ENCODE data around the gene TTLL11. TPM values are rescaled to one million over a fixed set of nuclear protein-coding genes. Genes with fewer than 3 reads are reported as not detected.

TTLL11 gene
- total and polyA plus RNA-seq, 2 of the 8 experiments (the other 6 are each of a cell fraction or from before 2014, with no cell fraction given), result 0.56 to 0.80 TPM

DNA sequence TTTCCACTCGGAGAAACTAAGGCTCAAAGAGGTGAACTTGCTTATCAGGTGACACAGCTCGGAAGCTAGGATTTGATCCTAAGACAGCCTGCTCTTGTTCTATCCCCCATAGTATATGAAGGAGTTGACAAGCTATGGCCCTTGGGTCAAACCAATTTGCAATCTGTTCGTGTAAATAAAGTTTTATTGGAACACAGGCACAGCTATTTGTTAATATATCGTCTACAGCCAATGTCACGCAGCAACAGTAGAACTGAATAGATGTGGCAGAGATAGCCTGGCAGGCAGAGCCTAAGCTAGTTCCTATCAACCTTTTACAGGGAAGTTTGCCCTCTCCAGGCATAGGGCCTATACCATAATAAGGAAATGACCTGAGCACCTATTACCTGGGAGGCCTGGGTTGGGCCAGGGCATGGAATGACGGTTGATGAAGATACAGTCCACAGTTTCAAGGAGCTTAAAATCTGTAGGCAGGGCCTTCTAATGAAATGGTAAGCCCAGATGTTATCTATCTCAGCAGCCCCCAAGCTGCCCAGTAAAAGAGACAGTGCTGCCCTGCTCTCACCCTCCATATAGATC, 179.0 kb downstream of the TTLL11 start:
- no peak overlapping the region for H4K8ac ChIP-seq (ENCODE audit: extremely low read depth, insufficient read depth, low read length)
- H3K79me2 ChIP-seq (ENCODE audit: control insufficient read depth in 1 of 2, insufficient read depth in 2 of 2, low read length in 2 of 2), result no peaks in the 10 kb centered on the region
- H3K23ac ChIP-seq (ENCODE audit: insufficient read length), result no peak overlapping the region
- DNase-seq (ENCODE audit: low read depth in 1 of 2, low spot score in 2 of 2) (no peak), FAIRE-seq (no peak)
- no peak overlapping the region for H3K18ac ChIP-seq (ENCODE audit: extremely low read depth, low read length)
- H2BK20ac ChIP-seq (ENCODE audit: low read length), result no peak overlapping the region
- no peak overlapping the region for H4K91ac ChIP-seq (replicated peaks; ENCODE audit: insufficient read length, low read length)
- no peaks in the 10 kb centered on the region for H3K23me2 ChIP-seq (ENCODE audit: low read depth, low read length)
- no peak overlapping the region for H3K4me3 ChIP-seq (ENCODE audit: extremely low read depth in 1 of 4, insufficient read depth in 2 of 4, low read depth in 3 of 4, low read length in 4 of 4)
- H4K5ac ChIP-seq (ENCODE audit: insufficient read length, low read depth, low read length), result no peak overlapping the region
- POLR2A ChIA-PET (ENCODE audit: partially characterized antibody), result no interaction called here
- H2AK5ac ChIP-seq (ENCODE audit: low read depth, low read length), result no peak overlapping the region
- no peak overlapping the region for H2BK15ac ChIP-seq (ENCODE audit: low read length)
- H2BK120ac ChIP-seq (replicated peaks; ENCODE audit: low read depth, low read length), result no peak overlapping the region
- no peaks in the 10 kb centered on the region for H3K36me3 ChIP-seq (ENCODE audit: control insufficient read depth in 2 of 4, insufficient read depth in 4 of 4, low read length in 3 of 4)
- no peak overlapping the region for H3K4me2 ChIP-seq (ENCODE audit: insufficient read depth in 1 of 2, low read depth in 2 of 2, low read length in 2 of 2)
- no peak overlapping the region for H3K9ac ChIP-seq (replicated peaks in 1 of 4; ENCODE audit: extremely low read depth in 1 of 4, low read depth in 3 of 4, low read length in 3 of 4)
- H3K27me3 ChIP-seq (replicated peaks in 1 of 4; ENCODE audit: control insufficient read depth in 3 of 4, extremely low read depth in 1 of 4, insufficient read depth in 3 of 4, low read length in 3 of 4), result no peaks in the 10 kb centered on the region
- 85% methylated on average over 6 of the region's 6 CpGs; no CpG with 5 or more reads in 1 of the 2 experiments for WGBS, 2 experiments (ENCODE audit: extremely low coverage in 1 of 2, insufficient coverage in 1 of 2, insufficient read length in 1 of 2, insufficient replicate concordance in 2 of 2, low coverage in 1 of 2, low lambda C conversion rate in 2 of 2, missing lambda C conversion rate in 1 of 2)
- no peak overlapping the region for H3K27ac ChIP-seq (ENCODE audit: low read depth, low read length)
- H2BK12ac ChIP-seq (ENCODE audit: low read depth, low read length), result no peak overlapping the region
- H2BK5ac ChIP-seq (ENCODE audit: low read depth, low read length), result no peak overlapping the region
- H2AFZ ChIP-seq (ENCODE audit: low read length), result no peak overlapping the region; the same call in 1 of the 2 replicates
- no peak overlapping the region for H3K14ac ChIP-seq (ENCODE audit: insufficient read length)
- H3K4ac ChIP-seq (replicated peaks; ENCODE audit: insufficient read length, low read depth, low read length), result no peak overlapping the region
- CTCF ChIA-PET (ENCODE audit: partially characterized antibody), result interaction anchor here (0.5 to 0.7 kb wide), 2 partner anchors 15 to 81 kb away, joined by 3 read pairs; no protein-coding TSS in a partner anchor
- H3K4me1 ChIP-seq (replicated peaks in 1 of 4; ENCODE audit: control insufficient read depth in 3 of 4, insufficient read depth in 4 of 4, low read length in 3 of 4), result no peaks in the 10 kb centered on the region; a peak in 1 of 7 replicates
- H3K56ac ChIP-seq (replicated peaks; ENCODE audit: insufficient read length, low read depth, low read length), result no peak overlapping the region
- H4K20me1 ChIP-seq (replicated peaks in 1 of 2; ENCODE audit: control insufficient read depth in 1 of 2, insufficient read depth in 2 of 2, low read length in 2 of 2), result no peaks in the 10 kb centered on the region
- H3K79me1 ChIP-seq (ENCODE audit: low read depth, low read length), result no peaks in the 10 kb centered on the region
- H3K9me3 ChIP-seq (ENCODE audit: insufficient read depth in 2 of 2, low read depth in 1 of 2, low read length in 1 of 2), result no peaks in the 10 kb centered on the region
- TF ChIP-seq POLR2A (IDR thresholded peaks at IDR 0.05; ENCODE audit: control extremely low read depth in 1 of 2, low read depth in 2 of 2, low read length in 2 of 2) (no peak), GTF2F1 (IDR thresholded peaks at IDR 0.05; ENCODE audit: borderline replicate concordance, low read depth, low read length) (no peak), BCL11A (IDR thresholded peaks at IDR 0.05; ENCODE audit: low read depth in 2 of 2, low read length in 2 of 2) (no peak), TAF1 (IDR thresholded peaks at IDR 0.05; ENCODE audit: low read depth, low read length) (no peak), HDAC6 (IDR thresholded peaks at IDR 0.05; ENCODE audit: low read depth, low read length) (no peak), CEBPB (IDR thresholded peaks at IDR 0.05; ENCODE audit: low read depth, low read length) (no peak), CBX5 (IDR thresholded peaks at IDR 0.05; ENCODE audit: low read depth, low read length) (no peak), TBP (IDR thresholded peaks at IDR 0.05; ENCODE audit: low read depth, low read length) (no peak), CREB1 (IDR thresholded peaks at IDR 0.05) (no peak), SIN3A (conservative IDR thresholded peaks at IDR 0.05 in 1 of 2, IDR thresholded peaks at IDR 0.05 in 1 of 2; ENCODE audit: low read depth in 1 of 2, low read length in 2 of 2) (no peak), ASH2L (IDR thresholded peaks at IDR 0.05; ENCODE audit: low read length) (no peak), CHD2 (IDR thresholded peaks at IDR 0.05; ENCODE audit: low read length) (no peak), KDM5A (IDR thresholded peaks at IDR 0.05; ENCODE audit: low read length) (no peak)
- TF ChIP-seq, protein P1, sequence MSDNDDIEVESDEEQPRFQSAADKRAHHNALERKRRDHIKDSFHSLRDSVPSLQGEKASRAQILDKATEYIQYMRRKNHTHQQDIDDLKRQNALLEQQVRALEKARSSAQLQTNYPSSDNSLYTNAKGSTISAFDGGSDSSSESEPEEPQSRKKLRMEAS (IDR thresholded peaks at IDR 0.05), result no peak
- TF ChIP-seq, protein P2, sequence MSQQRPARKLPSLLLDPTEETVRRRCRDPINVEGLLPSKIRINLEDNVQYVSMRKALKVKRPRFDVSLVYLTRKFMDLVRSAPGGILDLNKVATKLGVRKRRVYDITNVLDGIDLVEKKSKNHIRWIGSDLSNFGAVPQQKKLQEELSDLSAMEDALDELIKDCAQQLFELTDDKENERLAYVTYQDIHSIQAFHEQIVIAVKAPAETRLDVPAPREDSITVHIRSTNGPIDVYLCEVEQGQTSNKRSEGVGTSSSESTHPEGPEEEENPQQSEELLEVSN (IDR thresholded peaks at IDR 0.05), result no peak

All from H1 (cell line).